Breast epithelium (tissue), 4 donors: ENCODE results near the gene AKR1C3. TPM values are rescaled to one million over a fixed set of nuclear protein-coding genes. Genes with fewer than 3 reads are reported as not detected.
A peak's percentile ranks its signal among the peaks of the same experiment; 100 is the strongest.
"Not testable (repeated sequence)": the region's sequence is repeated elsewhere in the genome, so short reads cannot be mapped to it uniquely, and the experiment has no call there.

Experiments used
- DNase-seq, 2 donors: peaks; one replicate each; pipeline ENCODE4 v3.0.0-alpha.2; 2019; ENCODE audit warnings: low spot score in 2 of 2
- H3K27ac ChIP-seq, 2 donors: fragments of 200-600 bp; sonication (generic) in 1 of 2; one replicate each; pipeline ENCODE4 v1.5.1; 2016 to 2019; ENCODE audit warnings: mild to moderate bottlenecking in 1 of 2
- H3K27me3 ChIP-seq, 2 donors: fragments of 200-600 bp; sonication (generic) in 1 of 2; one replicate each; pipeline versions ENCODE4 v1.5.1 to v1.6.0; 2017 to 2019; ENCODE audit warnings: control low read depth in 1 of 2, mild to moderate bottlenecking in 1 of 2
- H3K36me3 ChIP-seq: fragments of 200-600 bp; one replicate; pipeline ENCODE4 v1.5.1; 2019
- H3K4me1 ChIP-seq, 2 donors: fragments of 200-600 bp; sonication (generic); one replicate each; pipeline ENCODE4 v1.5.1; 2016 to 2019; ENCODE audit warnings: control low read depth in 1 of 2
- H3K4me3 ChIP-seq, 3 donors: fragments of 200-600 bp; sonication (generic); 1 replicate in 2 of 3; 2 replicates in 1 of 3; pipeline ENCODE4 v1.5.1; 2016 to 2019; ENCODE audit warnings: mild to moderate bottlenecking in 3 of 3, moderate library complexity in 2 of 3
- H3K9me3 ChIP-seq, 2 donors: fragments of 200-600 bp; sonication (generic) in 1 of 2; one replicate each; pipeline ENCODE4 v1.5.1; 2016 to 2019; ENCODE audit warnings: control low read depth in 1 of 2
- POLR2A ChIP-seq: fragments of 450-650 bp; IDR thresholded peaks from one replicate; pipeline ENCODE4 v1.6.1; 2016; ENCODE audit warnings: antibody characterized with exemption, mild to moderate bottlenecking, moderate library complexity
- POLR2AphosphoS5 ChIP-seq, 3 donors: sonication (generic); formaldehyde crosslinking; IDR thresholded peaks; one replicate each; pipeline ENCODE4 v1.6.1; 2017; ENCODE audit warnings: antibody characterized with exemption in 3 of 3
- intact Hi-C: fragments of 100-400 bp; cut with DNase I; formaldehyde crosslinking; loops from one replicate; pipeline ENCODE4 v1.15.1; 2023; ENCODE audit warnings: low total_unique reads
- total RNA-seq, 3 donors: library from RNA; depleted of rRNA; stranded (reverse); fragments of >200 nt; gene quantifications; one replicate each; pipeline ENCODE4 v1.1.0, GENCODE V29; 2016
- TF ChIP-seq, protein P1 (sequence below), 3 donors: fragments of 450-650 bp; IDR thresholded peaks; one replicate each; pipeline ENCODE4 v1.5.1; 2016 to 2017; ENCODE audit warnings: antibody characterized with exemption in 3 of 3, mild to moderate bottlenecking in 3 of 3, moderate library complexity in 3 of 3

The AKR1C3 gene
- total RNA-seq, 3 donors from 2014 or later, result 37.6 to 110 (median 70.8) TPM

DNA sequence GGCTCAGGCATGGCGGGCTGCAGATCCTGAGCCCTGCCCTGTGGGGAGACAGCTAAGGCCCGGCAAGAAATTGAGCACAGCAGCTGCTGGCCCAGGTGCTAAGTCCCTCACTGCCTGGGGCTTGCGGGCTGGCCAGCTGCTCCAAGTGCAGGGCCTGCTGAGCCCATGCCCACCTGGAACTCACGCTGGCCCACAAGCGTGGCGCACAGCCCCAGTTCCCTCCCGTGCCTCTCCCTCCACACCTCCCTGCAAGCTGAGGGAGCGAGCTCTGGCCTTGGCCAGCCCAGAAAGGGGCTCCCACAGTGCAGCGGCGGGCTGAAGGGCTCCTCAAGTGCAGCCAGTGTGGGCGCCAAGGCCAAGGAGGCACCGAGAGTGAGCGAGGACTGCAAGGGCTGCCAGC is 33.4 kb upstream of the AKR1C3 start:
- H3K27ac ChIP-seq, H3K9me3 ChIP-seq, H3K4me1 ChIP-seq, H3K27me3 ChIP-seq, H3K4me3 ChIP-seq, H3K36me3 ChIP-seq, DNase-seq, intact Hi-C loops: not testable (repeated sequence)

DNA sequence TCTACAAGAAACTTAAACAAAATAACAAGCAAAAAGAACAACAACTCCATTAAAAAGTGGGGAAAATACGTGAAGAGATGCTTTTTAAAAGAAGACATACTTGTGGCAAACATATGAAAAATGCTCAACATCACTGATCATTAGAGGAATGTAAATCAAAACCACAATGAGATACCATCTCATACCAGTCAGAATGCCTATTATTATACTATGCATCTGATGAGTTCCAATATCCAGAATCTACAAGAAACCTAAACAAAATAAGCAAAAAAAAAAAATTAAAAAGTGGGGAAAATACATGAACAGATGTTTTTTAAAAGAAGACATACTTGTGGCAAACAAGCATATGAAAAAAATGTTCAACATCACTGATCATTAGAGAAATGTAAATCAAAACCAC is 29.6 kb upstream of the AKR1C3 start:
- Histone ChIP-seq H3K4me3 (no peak overlapping the region), H3K27ac (no peak overlapping the region), H3K9me3 (no peaks in the 10 kb centered on the region), H3K4me1 (no peaks in the 10 kb centered on the region), H3K27me3 (no peaks in the 10 kb centered on the region), H3K36me3 (no peaks in the 10 kb centered on the region)
- TF ChIP-seq POLR2A (no peak), POLR2AphosphoS5 (IDR thresholded peaks at IDR 0.05) (no peak)
- TF ChIP-seq, protein P1, sequence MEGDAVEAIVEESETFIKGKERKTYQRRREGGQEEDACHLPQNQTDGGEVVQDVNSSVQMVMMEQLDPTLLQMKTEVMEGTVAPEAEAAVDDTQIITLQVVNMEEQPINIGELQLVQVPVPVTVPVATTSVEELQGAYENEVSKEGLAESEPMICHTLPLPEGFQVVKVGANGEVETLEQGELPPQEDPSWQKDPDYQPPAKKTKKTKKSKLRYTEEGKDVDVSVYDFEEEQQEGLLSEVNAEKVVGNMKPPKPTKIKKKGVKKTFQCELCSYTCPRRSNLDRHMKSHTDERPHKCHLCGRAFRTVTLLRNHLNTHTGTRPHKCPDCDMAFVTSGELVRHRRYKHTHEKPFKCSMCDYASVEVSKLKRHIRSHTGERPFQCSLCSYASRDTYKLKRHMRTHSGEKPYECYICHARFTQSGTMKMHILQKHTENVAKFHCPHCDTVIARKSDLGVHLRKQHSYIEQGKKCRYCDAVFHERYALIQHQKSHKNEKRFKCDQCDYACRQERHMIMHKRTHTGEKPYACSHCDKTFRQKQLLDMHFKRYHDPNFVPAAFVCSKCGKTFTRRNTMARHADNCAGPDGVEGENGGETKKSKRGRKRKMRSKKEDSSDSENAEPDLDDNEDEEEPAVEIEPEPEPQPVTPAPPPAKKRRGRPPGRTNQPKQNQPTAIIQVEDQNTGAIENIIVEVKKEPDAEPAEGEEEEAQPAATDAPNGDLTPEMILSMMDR (IDR thresholded peaks at IDR 0.05), result no peak
- intact Hi-C loops, result loop anchor here (5.0 kb wide), 1 partner anchor 402 kb away; no protein-coding TSS in a partner anchor
- DNase-seq, result no peak

DNA sequence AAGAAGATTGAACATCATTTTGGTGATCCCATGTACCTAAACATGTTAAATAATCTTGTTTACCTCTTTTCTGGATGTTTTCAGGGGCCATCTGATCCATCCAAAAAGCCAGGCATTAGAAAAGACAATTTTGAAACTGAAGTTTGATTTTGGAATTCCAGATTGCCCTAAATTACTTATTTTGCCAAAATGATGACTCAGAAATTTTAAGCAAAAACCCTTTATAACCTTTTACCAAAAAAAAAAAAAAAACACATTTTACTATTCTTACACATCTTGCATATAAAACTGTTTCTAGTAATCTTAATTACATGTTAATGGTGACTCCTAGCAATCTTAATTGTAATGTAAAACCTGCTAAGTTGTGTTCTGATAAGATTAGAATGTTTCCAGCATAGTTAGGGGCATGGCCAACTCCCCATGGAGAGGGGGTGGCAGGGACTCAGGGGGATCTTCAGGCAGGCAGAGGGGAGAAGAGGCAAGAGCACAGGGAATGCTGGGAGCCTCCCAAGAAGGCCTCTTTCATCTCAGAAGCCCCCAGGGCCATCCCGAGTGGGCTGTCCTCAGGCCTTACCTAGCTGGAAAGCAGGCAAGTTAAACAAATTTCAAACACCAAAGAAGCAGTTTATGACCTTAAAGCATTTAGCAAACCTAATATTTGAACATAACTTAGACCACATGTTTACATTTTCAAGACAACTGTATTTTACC is 25.8 kb upstream of the AKR1C3 start:
- Histone ChIP-seq H3K27ac (no peak overlapping the region), H3K9me3 (no peaks in the 10 kb centered on the region), H3K4me3 (no peak overlapping the region), H3K36me3 (no peaks in the 10 kb centered on the region), H3K27me3 (no peaks in the 10 kb centered on the region), H3K4me1 (peaks cover 0 to 11% of the 10 kb centered on the region in 2 donors)
- TF ChIP-seq, protein P1 (IDR thresholded peaks at IDR 0.05), result no peak
- no peak for TF ChIP-seq POLR2A
- no peak for TF ChIP-seq POLR2AphosphoS5 (IDR thresholded peaks at IDR 0.05)
- intact Hi-C loops, result loop anchor here (5.0 kb wide), 1 partner anchor 406 kb away; no protein-coding TSS in a partner anchor
- no peak for DNase-seq

DNA sequence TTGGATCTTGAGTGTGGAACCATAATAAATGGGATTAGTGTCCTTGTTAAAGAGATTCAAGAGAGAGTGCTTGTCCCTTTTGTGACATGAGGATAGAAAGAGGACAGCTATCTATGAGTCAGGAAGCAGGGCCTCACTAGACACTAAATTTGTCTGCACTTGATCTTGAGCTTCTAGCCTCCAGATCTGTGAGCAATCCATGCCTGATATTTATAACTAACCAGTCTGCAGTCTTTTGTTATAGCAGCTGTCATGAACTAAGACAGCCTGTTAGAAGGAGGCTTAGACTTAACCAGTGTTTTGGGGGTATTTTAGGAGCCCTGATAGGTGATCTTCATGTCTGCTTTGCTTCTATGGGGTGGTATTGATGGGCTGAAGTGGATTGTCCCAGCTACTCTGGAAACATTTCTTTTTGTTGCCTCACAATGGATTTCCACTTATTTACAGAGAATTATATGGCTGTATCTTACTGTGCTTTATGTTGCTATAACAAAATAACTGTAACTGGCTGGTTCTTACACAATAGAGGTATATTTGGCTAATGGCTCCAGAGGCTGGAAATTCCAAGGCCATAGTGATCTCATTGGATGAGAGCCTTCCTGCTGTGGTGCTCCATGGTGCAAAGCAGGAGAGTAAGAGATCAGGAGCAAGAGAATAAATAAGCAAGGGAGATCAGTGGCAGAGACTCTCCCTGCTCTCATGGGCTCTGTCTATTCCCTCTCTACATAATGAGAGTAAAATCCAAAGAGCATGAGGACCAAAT is 23.4 kb upstream of the AKR1C3 start:
- H3K27ac ChIP-seq, result peak overlapping the region; percentile 82 to 91
- no peaks in the 10 kb centered on the region for H3K27me3 ChIP-seq
- no peaks in the 10 kb centered on the region for H3K36me3 ChIP-seq
- no peak for DNase-seq
- H3K9me3 ChIP-seq, result no peaks in the 10 kb centered on the region
- no peak for TF ChIP-seq POLR2AphosphoS5 (IDR thresholded peaks at IDR 0.05)
- no peak for TF ChIP-seq POLR2A
- TF ChIP-seq, protein P1 (IDR thresholded peaks at IDR 0.05), result no peak
- peaks cover 0 to 11% of the 10 kb centered on the region in 2 donors for H3K4me1 ChIP-seq
- intact Hi-C loops, result no loop called here
- peak overlapping the region in 1 of 3 donors; percentile 19 for H3K4me3 ChIP-seq

DNA sequence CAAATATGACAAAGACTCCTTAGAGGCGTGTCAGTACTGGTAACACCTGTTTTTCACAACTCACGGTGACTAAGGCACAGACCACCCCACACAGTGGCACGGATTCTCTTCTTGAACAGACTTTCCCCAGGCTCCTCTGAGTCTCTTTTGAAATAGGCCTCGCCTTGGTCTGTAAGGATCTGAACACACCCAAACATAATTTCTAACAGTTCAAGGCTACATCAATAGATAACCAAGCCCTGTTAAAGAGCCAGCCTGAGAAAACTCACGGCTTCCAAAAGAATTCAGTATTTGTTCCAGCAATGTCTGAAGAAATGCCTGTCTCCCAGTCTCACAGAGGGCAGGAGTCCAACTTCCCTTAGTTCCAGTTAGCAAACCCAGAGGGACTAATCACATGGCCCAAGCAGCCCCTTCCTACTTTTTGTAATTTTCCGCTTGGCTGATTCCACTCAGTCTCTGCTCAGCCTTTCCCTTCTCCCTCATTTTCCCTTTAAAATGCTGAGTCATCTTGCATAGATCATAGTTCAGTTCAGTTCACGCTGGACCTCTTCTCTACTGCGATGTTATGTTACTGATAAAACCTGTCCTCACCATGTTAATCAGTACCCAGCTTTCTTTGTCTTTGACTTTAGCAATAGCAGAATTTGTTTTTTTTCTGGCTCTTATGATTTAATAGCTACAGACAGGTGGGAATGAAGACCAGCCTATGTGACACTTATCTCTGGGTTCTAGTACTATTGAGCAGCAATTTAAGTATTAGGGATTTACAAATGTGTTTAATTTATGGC is 22.6 kb upstream of the AKR1C3 start:
- TF ChIP-seq POLR2AphosphoS5 (IDR thresholded peaks at IDR 0.05), result peak; percentile 63 to 70 (median 68)
- TF ChIP-seq, protein P1 (IDR thresholded peaks at IDR 0.05), result no peak
- H3K27ac ChIP-seq, result peak overlapping the region; percentile 82 to 91
- H3K27me3 ChIP-seq, result no peaks in the 10 kb centered on the region
- H3K4me1 ChIP-seq, result peaks cover 0 to 11% of the 10 kb centered on the region in 2 donors
- peak overlapping the region in 1 of 3 donors; percentile 19 for H3K4me3 ChIP-seq
- intact Hi-C loops, result no loop called here
- DNase-seq, result peak in 1 of 2 donors; percentile 63
- H3K9me3 ChIP-seq, result no peaks in the 10 kb centered on the region
- H3K36me3 ChIP-seq, result no peaks in the 10 kb centered on the region
